ENCODE data around the gene REN. TPM values are rescaled to one million over a fixed set of nuclear protein-coding genes. Genes with fewer than 3 reads are reported as not detected.

The REN gene
- polyA plus RNA-seq, 5 donors, result 0.21 TPM; not detected in 4

DNA sequence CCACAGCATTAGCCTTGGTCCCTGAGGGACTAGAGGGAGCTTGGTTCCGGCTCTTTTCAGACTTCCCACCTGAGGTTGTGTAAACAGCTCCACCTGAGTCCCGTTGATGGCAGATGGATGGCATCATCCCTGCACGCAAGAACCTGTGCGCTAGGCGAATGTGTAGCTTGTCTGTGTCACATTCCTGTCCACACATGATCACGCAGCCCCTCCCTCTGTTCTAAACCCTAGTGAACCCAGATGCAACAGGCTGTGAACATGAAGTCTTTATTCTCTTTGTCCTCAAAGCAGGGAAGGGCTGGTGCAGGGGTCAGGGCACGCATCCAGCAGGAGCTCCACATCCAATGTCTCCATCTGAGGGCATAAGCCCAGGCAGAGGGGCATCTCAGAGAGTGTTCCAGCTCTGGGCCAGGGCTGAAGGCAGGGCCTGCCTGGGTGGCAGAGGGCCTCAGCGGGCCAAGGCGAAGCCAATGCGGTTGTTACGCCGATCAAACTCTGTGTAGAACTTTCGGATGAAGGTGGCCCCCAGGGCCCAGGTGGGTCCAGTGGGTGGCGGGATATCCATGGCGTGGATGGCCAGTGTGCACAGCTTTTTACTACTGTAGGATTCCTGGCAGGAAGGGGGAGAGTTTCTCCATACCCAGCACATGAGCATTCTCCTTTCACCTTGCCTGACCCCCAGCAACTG lies 11.4 kb downstream of the REN start:
- DNase-seq, result no peak

DNA sequence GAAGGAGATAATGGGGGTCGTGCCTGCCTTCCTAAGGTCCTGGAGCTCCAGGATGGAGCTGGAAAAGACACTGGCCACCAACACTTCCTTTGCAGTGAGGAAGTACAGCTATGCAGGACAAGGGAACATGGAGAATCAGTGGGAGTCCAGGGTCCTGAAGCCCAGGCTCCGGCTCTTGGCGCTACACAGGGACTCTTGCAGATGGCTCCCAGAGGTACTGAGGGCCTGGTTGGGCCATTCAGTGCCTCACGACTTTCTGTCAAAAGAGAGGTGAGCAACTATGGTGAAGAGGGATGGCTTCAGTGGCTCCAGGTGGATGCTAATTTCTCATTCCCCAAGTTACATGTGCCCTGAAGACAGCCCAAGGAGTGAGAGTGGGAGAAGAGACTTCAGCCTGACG lies 12.5 kb downstream of the REN start:
- no peak for DNase-seq

DNA sequence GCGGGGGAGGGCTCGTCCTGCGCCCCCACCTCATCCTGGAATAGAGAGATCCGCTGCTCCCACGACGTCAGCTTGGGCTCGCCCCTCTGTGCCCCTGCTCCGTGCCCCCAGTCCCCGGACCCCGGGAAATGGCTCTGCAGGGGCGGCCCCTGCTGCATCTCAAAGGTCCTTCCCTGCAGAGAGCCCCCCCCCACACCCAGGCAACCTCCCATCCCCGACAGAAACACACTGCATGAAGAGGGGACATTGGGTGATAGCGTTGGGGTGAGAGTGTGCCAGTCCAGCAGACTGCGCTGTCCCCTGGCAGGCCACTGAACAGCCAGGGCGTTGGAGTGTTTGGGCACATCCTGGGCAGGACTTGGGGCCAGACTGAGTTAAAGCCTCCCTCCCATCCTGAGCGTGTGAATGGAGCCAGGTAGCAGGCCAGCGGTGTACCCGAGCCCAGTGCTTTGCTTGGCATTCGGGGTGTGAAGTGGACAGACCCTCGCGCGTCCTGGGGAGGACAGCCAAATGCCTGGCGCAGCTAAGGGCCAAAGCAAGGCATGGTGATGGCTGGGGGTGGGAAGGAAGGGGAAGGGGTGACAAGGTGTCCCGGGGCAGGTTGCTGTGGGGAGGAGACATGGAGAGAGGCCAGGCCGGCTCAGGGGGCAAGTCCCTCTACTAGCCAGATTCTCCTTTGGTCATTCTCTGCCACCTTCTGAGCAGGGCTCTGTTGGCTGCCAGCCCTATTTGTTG lies 13.7 kb downstream of the REN start:
- no peak for DNase-seq

DNA sequence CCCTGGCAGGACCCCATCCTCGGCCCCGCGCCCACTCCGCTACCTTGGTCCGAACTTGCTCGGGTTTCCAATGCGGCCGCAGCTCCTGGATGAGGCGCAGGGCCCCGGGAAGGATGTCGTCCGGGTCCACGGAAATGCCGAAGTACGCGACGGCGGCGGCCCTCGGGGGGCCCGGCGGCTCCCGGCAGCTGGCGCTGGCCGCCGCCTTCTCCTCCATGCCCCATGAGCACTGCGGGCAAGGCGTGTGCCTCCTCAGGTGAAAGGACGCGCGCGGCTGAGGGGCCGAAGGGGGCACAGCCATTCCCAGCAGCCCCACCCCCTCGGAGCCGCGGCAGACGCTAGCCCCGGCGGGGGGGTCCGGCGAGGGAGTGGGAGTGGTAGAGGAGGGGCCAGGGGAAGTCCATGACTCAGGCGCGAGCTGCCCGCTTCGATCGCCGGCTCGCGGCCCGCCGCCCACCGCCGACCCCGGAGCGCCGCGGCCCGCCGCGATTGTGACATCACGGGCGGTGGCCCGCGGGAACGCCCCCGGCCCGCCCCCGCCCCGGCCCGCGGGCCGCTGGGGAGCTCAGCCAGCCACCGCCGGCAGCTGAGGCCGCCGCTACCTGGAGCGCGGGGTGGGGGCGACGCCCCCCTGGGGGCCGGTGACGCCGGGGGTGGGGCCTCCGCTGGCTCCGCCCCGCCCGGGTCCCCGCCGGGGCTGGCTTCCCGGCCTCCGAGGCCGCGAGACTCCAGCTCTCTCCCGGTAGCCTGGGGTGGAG lies 14.4 kb downstream of the REN start, which contains the start of gene ETNK2:
TSS of gene ETNK2 (minus strand) at position 493 of the 758 bp plus-strand sequence. CDS start at position 301, 192 bp downstream.
- peak; percentile 46 to 58 for DNase-seq

DNA sequence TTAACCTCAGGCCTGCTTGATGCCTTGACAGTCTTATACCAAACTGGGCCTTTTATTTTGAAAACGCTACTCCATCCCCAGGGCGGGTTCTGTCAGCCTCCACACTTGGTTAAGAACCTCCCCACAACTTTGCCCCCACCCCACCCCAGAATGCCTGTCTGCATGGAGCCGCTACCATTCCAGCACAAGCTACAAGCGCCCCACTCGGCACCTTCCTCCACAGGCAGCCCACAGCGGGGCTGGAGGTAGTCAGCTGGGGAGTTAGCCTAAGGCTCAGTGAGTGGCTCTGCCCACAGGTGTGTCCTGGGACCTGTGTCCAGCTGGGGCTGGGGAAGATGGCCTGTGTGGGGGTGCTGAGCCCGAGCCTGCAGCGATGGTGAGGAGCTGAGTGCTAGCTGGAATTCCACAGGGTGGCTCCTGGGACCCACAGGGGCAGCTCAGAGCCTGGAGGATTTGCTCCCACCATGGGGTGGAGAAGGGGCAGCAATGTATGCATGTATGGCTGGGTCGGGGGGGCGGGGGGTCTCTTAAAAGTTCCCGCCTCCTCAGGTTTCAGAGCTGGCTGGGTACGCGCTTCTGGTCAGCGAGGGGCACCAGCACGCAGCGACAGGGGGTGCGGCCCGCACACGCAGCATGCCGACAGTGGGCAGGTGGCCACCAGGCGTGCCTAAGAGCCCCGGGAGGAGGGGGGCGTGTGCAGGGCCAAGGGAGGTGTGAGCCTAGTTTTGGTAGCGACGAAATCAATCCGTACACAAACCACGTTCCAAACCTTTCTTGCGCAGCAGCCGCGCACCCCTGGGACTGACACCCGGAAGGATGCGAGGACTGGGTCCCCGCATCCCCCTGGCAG lies 15.2 kb downstream of the REN start:
- no peak for DNase-seq

DNA sequence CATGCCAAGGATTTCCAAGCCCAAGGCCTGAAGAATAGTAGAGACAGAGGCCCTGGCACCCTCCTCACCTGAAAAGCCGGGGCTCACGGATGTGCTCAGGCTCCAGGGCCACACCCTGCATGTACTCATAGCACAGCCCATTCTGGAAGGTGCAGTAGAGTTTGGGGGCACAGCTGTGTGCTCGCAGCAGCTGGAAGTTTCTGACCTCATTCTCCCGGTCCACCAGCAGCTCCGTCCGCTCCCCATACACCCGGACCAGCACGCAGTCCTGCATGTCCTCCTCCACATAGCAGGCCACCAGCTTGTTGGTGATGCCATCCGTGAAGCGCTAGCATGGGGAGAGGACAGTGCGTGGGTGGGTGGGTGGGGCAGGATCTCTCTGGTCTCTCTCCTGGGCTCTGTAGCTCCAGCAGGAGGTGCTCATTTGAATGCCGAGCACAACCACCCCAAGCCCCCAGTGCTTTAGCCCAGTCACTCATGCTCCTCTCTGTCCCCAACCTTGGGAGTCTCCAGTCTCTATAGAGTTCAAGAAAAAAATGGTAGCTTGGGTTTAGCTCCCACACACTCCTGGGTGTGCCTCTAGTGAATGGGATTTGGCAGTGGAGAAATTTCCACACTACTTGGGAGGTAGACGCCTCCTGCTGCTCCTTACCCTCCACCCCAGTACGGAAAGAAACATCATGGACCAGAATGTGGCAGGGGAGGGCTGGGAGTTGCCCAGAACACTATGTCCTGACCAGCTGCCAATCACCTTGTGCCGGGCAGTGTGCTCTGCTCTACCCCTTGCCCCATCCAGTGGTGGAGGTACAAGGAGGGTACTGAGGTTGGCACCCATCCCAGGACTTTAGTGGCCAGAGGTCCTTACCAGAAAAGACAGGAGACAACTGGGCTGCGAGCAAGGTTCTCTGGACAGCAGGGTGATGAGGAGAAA lies 16.2 kb downstream of the REN start:
- DNase-seq, result no peak

DNA sequence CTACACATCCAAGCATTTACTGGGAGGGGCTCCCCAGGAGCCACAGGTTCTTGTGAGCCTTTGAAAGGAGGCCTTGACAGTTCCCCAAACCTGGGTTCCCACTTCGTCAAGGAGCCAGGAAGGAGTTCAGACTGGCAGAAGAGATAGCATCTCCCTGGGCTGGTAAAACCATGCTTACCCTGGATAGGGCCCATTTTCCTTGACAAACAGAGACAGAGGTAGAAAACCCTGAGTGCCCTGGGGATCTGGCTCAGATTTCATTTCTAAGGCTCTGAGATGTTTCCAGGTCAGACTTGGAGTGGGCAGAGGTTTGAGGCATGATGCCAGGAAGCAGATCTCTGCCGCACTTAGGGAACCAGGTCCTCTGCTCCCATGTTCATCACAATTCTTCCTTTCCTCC lies 17.0 kb downstream of the REN start:
- no peak for DNase-seq

DNA sequence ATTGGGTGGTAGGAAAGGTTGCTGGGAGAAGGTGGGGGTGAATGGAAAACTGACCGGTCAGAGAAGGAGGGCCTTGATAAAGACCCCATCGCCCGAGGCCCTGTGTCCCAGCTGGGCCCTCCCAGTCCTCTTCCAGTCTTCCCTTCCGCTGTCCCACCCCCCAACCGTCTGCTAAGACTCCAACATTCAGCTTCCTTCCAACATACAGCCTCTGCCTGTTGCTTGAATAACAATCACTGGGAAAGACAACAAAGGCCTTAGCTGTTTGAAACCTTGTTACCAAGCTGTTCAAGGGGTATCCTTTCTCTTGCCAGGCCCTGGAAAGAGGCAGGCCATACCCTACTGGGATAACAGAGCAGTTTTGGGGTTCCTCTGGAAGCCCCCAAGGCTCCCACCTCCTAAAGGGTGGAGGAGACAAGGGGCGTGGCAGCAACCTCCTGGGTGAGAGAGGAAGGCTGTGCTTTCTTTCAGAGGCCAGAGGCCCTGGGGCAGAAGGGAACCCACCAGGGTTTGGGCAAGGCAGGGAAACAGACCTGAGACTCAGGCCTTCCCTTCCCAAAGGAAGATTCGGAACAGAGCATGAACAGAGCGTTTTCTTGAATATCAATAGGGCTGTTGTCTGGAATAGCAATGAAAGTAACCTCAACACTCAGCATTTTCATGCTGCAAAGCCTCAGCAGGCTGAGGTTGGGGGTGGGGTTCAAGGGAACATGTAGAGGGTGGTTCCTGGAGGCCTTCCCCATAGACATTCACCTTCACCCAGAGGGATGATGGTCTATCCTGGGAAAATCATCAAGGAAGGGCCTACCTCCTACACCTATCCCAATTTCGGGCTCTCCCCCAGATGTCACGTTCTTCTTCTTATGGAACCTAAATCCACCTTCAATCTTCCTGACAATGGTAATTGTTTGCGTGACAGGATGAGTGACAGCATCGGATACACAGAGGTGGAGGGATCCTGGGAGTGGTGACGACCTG lies 18.4 kb downstream of the REN start:
- no peak for DNase-seq

DNA sequence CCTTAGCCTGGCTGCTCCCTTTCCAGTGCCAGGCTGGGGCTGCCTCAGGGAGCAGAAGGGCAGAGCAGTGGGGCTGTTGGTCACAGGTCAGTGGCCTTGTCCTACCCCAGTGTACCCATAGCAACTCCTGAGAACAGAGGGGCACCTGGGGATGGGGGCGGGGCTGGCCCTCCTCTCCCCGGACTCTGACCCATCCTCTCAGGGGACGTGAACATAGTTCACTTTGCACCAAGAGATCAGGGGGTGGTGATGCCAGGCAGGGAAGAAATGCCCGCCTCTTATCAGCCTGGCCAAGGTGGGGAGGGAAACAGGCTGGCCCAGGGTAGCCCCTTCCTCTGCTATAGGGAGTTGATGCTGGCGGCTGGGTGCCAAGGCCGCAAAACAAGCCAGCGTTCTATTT lies 19.2 kb downstream of the REN start:
- DNase-seq, result no peak

DNA sequence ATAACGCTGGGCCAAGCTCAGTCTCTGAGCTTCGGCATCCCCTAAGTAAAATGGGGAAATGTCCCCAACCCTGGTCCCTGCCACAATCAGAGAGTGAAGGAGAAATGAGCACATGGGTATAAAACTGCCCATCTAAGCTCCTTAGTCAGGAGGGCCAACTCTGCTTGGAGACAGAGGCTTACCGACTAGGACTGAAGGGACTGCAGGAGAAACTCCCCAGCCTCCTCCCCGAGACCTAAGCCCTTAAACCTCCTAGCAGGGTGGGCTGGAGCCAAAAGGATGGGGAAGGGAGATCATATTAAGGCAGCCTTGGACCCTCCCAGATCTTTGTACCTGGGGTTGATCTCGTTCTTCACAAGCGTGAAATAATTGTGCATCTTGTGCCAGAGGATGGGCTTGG lies 19.8 kb downstream of the REN start:
- no peak for DNase-seq

DNA sequence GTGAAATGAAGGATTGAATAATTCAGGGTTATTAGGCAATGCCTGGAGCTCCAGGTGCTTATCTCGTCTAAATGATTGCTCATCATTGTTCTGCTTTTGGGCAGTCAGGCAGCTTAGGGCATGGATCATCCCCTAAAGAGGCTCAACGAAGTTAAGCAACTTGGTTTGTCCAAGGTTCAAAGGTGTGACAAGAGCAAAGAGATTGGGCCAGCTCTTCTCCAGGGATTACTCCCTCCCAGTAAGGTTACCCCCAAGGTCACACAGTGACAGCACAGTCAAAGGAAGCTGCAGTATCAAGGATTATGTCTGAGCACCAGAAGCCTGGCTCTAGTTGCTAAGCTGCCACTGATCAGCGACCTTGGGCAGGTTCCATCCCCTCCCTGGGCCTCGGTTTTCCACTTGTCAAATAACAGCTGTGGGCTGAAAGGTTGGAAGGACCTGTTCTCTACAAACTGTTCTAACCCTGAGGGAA lies 21.1 kb downstream of the REN start:
- no peak for DNase-seq

DNA sequence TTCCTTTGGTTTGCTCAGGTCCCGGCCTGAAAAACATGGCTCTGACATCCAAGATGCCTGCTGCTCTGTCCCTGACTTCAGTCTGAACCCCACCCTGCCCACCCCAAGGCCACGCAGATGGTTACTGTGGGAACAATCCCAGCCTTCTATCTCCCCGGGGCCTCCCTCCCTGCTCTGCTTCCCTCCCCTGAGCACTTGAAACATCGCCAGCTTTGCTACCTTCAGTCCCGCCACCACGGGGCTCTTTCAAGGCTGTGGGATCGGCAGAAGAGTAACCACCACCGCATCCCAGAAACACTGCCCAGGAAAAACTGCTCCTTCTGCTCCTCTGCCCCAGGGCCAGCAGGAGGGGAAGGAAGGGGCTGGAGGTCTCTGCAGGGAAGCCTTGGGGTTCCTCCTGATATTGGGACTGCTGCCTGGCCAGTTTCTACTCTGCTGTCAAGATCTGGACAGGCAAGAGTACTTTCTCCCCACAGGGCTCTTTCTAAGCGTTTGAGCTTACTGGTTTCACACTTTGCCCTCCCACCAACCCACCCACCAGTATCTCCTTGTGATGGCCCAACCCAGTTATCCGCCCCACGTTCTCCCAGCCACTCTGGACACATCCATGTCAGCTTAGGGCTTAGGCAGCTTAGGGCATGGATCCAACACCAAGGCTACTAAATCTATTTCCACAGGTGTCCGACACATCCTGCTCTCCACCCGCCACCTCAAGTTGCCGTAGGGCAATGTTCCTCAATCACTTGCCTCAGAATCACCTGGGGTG lies 22.7 kb downstream of the REN start:
- DNase-seq, result no peak

DNA sequence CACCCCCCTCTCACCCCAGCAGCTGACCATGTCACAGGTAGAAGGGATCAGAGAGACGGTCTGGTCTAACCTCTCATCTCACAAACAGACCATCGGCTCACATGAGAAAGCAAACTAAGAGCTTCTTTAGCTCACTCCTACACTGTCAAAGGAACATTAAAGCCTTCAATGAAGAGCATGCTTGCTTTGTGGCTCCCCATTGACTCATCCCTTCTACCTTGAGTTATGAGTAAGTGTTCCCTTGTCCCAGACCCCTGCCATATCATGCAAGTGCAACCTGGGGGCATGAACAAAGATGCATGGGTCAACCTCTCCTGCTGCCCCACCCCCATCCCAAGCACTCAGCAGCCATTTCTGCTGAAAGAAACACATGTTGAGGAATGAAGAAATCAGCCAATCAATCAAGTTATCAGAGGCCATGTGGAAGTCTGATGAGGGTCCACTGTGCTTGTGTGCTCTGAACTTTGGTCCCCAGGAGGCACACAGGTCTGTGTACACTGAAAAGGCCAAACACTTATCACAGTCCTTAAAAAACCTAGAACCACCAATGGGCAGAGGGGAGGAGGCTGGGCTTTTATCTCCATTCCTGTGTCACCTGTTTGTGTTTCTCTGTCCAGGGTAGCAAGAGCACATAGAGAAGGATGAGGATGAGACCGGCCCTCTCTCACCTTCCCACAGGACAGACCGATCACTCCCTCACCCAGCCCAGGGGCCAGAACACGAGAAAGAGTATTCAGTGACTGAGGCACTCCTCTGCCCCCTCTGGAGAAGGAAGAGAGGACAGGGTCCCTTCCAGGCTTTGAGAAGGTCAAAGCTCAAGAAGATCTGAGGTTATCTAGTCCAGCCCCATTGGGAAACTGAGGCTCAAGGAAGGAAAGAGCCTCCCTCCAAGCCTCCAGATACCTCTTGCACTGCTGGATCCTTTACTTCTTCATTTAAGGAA lies 23.8 kb downstream of the REN start:
- DNase-seq, result no peak

DNA sequence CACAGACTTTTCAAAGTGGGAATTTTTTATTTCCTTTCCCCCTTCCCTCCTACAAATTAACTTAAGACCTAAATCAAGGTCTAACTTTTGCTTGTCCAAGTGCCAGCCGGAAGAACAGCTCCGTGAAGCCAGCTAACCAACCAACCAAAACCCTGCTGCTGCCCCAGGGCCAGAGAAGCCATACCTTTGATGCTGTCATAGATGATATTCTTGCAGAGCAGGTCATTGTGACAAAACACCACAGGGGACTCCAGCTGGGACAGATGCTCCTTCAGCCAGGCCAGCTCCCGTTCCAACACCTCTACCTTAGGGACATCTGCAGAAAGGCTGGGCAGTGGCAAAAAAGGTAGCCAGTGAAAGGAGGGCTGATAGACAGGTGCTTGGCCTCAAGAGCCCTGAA lies 25.0 kb downstream of the REN start:
- no peak for DNase-seq

DNA sequence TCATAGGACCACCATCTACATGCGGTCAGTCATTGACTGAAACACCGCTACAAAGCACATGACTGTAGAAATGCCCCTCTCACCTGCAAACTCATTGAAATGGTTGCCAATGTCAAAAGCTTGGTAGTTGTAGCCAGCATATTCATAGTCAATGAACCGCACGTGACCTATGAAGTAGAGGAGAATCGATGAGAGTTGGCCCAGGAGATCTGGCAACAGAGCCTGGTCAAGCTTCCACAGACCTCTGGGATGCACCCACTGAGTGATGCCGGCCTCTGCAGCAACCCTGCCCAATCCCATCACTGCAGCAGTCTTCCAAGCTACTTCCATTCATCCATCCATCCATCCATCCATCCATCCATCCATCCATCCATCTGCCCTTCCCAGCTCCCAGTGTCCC lies 26.2 kb downstream of the REN start:
- no peak for DNase-seq

DNA sequence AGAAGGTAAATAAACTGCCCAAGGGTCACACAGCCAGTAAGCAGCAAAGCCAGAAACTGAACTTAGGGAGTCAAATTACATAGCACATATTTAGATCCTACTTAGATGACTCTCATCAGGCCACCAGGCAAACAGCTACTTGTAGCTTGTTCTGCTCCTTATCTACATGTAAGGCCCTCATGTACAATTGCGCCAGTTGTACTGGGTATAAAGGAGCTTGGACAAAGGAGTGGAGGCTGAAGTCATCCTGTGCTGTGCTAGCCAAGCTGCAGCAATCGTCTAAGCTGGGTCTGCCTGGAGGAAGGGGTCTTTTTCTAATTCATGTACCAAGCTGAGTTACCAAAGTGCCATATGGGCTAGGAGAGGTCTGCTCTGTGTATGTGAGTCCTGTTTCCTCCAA lies 27.0 kb downstream of the REN start:
- no peak for DNase-seq

DNA sequence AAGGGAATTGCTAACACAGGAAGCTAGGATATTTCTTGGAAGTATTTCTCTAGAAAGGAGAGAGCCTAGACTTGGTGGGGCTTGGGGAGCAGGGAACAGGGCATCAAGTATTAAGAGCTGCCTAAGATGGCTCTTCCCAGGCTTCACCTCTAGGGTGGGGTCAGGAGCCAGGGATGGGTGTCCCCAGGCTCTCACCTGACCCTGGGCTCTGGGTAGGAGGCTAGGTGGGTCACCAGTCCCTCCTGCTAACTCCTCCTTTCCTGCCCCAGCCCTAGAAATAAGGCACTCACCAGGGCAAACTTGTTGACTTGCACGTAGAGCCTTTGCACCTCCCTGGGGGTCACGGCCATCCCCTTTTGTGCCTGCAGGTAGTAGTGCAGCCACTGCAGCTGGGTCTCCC lies 29.3 kb downstream of the REN start:
- DNase-seq, result no peak
